ENCODE results near the gene SLC6A13. TPM values are rescaled to one million over a fixed set of nuclear protein-coding genes. Genes with fewer than 3 reads are reported as not detected.

The SLC6A13 gene
- 0.09 TPM in 1 of 2 replicates, not detected in the other for total RNA-seq (2014; rRNA removed; shearing (Covaris generic))
- total RNA-seq (2022): not detected in 2 replicates
- Bru-seq, nascent RNA: percentile 10 among the genes with signal in this experiment
- BruChase-seq, experiment 1, labeled RNA remaining after a 6-hour chase: percentile 7 among the genes with signal in this experiment
- percentile 17 among the genes with signal in this experiment for BruChase-seq, experiment 2, labeled RNA remaining after a 2-hour chase
- long read RNA-seq: 0 reads

GRCh38 chr12:262817-263216 lies at the start of gene SLC6A13:
SLC6A13 (minus strand) TSS chr12:262836; CDS start chr12:260052, 2,784 bp downstream.
- Histone ChIP-seq H2AFZ (ENCODE audit: low read length) (no peak within 1 kb of the TSS), H3K4me3 (ENCODE audit: low read depth, low read length, poor library complexity, severe bottlenecking) (no peak within 1 kb of the TSS), H3K9me3 (ENCODE audit: low read length) (no peaks in the 10 kb centered on the region), H3K27ac (ENCODE audit: low read depth, low read length, poor library complexity, severe bottlenecking) (no peak within 1 kb of the TSS), H3K4me2 (ENCODE audit: low read length) (no peak within 1 kb of the TSS), H3K9me2 (ENCODE audit: insufficient read depth, low read length) (no peaks in the 10 kb centered on the region), H3K79me2 (ENCODE audit: insufficient read depth, low read depth, low read length) (no peaks in the 10 kb centered on the region), H4K20me1 (ENCODE audit: insufficient read depth, low read length) (no peaks in the 10 kb centered on the region), H3K4me1 (ENCODE audit: insufficient read depth, low read length, poor library complexity, severe bottlenecking) (no peaks in the 10 kb centered on the region), H3K36me3 (ENCODE audit: insufficient read depth, low read length) (no peaks in the 10 kb centered on the region)
- TF ChIP-seq EZH2phosphoT487 (IDR thresholded peaks at IDR 0.05; ENCODE audit: borderline replicate concordance, low read depth, low read length): no peak
- no peak for TF ChIP-seq CTCF (conservative IDR thresholded peaks at IDR 0.05; ENCODE audit: low read length)
- ChIA-PET CTCF (ENCODE audit: unreplicated experiment) (no interaction called here), POLR2A (interaction anchor here (0.6 to 0.8 kb wide), 2 partner anchors 11 to 29 kb away, joined by 3 read pairs; no protein-coding TSS in a partner anchor)
- DNase-seq (ENCODE audit: low spot score): no peak
- no TSS peak for BruUV-seq (replicated peaks)
- intact Hi-C loops (cut with micrococcal nuclease; ENCODE audit: unreplicated experiment): no loop called here

- Histone ChIP-seq H2AFZ (ENCODE audit: low read length) (no peak overlapping the region), H3K4me3 (ENCODE audit: low read depth, low read length, poor library complexity, severe bottlenecking) (no peak overlapping the region), H3K4me1 (ENCODE audit: insufficient read depth, low read length, poor library complexity, severe bottlenecking) (no peaks in the 10 kb centered on the region), H3K36me3 (ENCODE audit: insufficient read depth, low read length) (peaks cover 100% of the 10 kb centered on the region), H3K79me2 (ENCODE audit: insufficient read depth, low read depth, low read length) (no peaks in the 10 kb centered on the region), H3K9me2 (ENCODE audit: insufficient read depth, low read length) (no peaks in the 10 kb centered on the region), H3K27ac (ENCODE audit: low read depth, low read length, poor library complexity, severe bottlenecking) (no peak overlapping the region), H3K9me3 (ENCODE audit: low read length) (0 out of 2 replicates have a peak, but pooled peaks cover 6% of the 10 kb centered on the region), H3K4me2 (ENCODE audit: low read length) (no peak overlapping the region), H4K20me1 (ENCODE audit: insufficient read depth, low read length) (no peaks in the 10 kb centered on the region)
- BruUV-seq (replicated peaks): no TSS peak
- ChIA-PET CTCF (ENCODE audit: unreplicated experiment) (interaction anchor here (0.6 kb wide), 1 partner anchor 88 kb away, joined by 3 read pairs; no protein-coding TSS in a partner anchor), POLR2A (no interaction called here)
- TF ChIP-seq EZH2phosphoT487 (IDR thresholded peaks at IDR 0.05; ENCODE audit: borderline replicate concordance, low read depth, low read length): no peak
- no peak for TF ChIP-seq CTCF (conservative IDR thresholded peaks at IDR 0.05; ENCODE audit: low read length)
- intact Hi-C loops (cut with micrococcal nuclease; ENCODE audit: unreplicated experiment): no loop called here
- no peak for DNase-seq (ENCODE audit: low spot score)
Measured at GRCh38 chr12:308511-308910, 45.9 kb upstream of the SLC6A13 start.

GRCh38 chr12:307406-307805 lies 44.8 kb upstream of the SLC6A13 start:
- POLR2A ChIA-PET: no interaction called here
- DNase-seq (ENCODE audit: low spot score): no peak
- no peaks in the 10 kb centered on the region for H3K9me2 ChIP-seq (ENCODE audit: insufficient read depth, low read length)
- H2AFZ ChIP-seq (ENCODE audit: low read length): no peak overlapping the region
- no peaks in the 10 kb centered on the region for H4K20me1 ChIP-seq (ENCODE audit: insufficient read depth, low read length)
- H3K4me1 ChIP-seq (ENCODE audit: insufficient read depth, low read length, poor library complexity, severe bottlenecking): no peaks in the 10 kb centered on the region
- 0 out of 2 replicates have a peak, but pooled peaks cover 7% of the 10 kb centered on the region for H3K9me3 ChIP-seq (ENCODE audit: low read length)
- CTCF ChIA-PET (ENCODE audit: unreplicated experiment): no interaction called here
- H3K79me2 ChIP-seq (ENCODE audit: insufficient read depth, low read depth, low read length): no peaks in the 10 kb centered on the region
- no peak overlapping the region for H3K4me2 ChIP-seq (ENCODE audit: low read length)
- intact Hi-C loops (cut with micrococcal nuclease; ENCODE audit: unreplicated experiment): no loop called here
- H3K36me3 ChIP-seq (ENCODE audit: insufficient read depth, low read length): peaks cover 100% of the 10 kb centered on the region
- TF ChIP-seq CTCF (conservative IDR thresholded peaks at IDR 0.05; ENCODE audit: low read length): no peak
- TF ChIP-seq EZH2phosphoT487 (IDR thresholded peaks at IDR 0.05; ENCODE audit: borderline replicate concordance, low read depth, low read length): no peak
- H3K4me3 ChIP-seq (ENCODE audit: low read depth, low read length, poor library complexity, severe bottlenecking): no peak overlapping the region
- TSS peak; percentile 60 for BruUV-seq (replicated peaks)
- no peak overlapping the region for H3K27ac ChIP-seq (ENCODE audit: low read depth, low read length, poor library complexity, severe bottlenecking)

Measured in OCI-LY7 (cell line).